Colon (tissue), 2 donors: ENCODE measurements around the gene RASL10B.

ENCODE experiments used
- FAIRE-seq: peaks from 2 replicates; lab custom pipeline; 2012; peaks lifted over from hg19 to GRCh38; lab: Jason Lieb, UNC
- donor health status: control.
- donor health status: control.

Gene RASL10B

GRCh38 chr17:35765756-35766488, 34.5 kb downstream of the RASL10B start:
- FAIRE-seq: no peak

- no peak for FAIRE-seq
Measured at GRCh38 chr17:35766489-35766877, 35.0 kb downstream of the RASL10B start.

- no peak for FAIRE-seq
Measured at GRCh38 chr17:35766903-35767510, 35.6 kb downstream of the RASL10B start.

- no peak for FAIRE-seq
Measured at GRCh38 chr17:35768797-35769196, 37.4 kb downstream of the RASL10B start.

GRCh38 chr17:35769895-35770486, 38.6 kb downstream of the RASL10B start:
- no peak for FAIRE-seq

- no peak for FAIRE-seq
Measured at GRCh38 chr17:35773129-35773528, 41.7 kb downstream of the RASL10B start.

- no peak for FAIRE-seq
Measured at GRCh38 chr17:35773679-35774425, 42.4 kb downstream of the RASL10B start.

- no peak for FAIRE-seq
Measured at GRCh38 chr17:35774499-35774898, 43.1 kb downstream of the RASL10B start.

GRCh38 chr17:35775039-35775438, 43.6 kb downstream of the RASL10B start:
- no peak for FAIRE-seq

- no peak for FAIRE-seq
Measured at GRCh38 chr17:35775583-35775982, 44.1 kb downstream of the RASL10B start.

GRCh38 chr17:35778641-35779196, 47.3 kb downstream of the RASL10B start:
- FAIRE-seq: no peak

- FAIRE-seq: no peak
Measured at GRCh38 chr17:35780950-35781349, 49.5 kb downstream of the RASL10B start.

- FAIRE-seq: no peak
Measured at GRCh38 chr17:35784895-35785294, 53.5 kb downstream of the RASL10B start.

- no peak for FAIRE-seq
Measured at GRCh38 chr17:35786941-35787432, 55.5 kb downstream of the RASL10B start.

- FAIRE-seq: no peak
Measured at GRCh38 chr17:35788477-35789368, 57.3 kb downstream of the RASL10B start.

GRCh38 chr17:35790841-35791240, 59.4 kb downstream of the RASL10B start:
- no peak for FAIRE-seq

GRCh38 chr17:35791681-35792350, 60.4 kb downstream of the RASL10B start:
- no peak for FAIRE-seq
